Spleen (tissue), 11 donors: ENCODE data around the gene PRIMPOL. TPM values are rescaled to one million over a fixed set of nuclear protein-coding genes. Genes with fewer than 3 reads are reported as not detected.

Experiments
- DNase-seq: peaks from one replicate; pipeline ENCODE4 v3.0.0-alpha.2; 2020
- H3K27ac ChIP-seq, 8 donors: fragments of 200-600 bp; sonication (generic) in 7 of 8; 1 replicate in 4 of 8; 2 replicates in 4 of 8; pipeline versions ENCODE4 v1.5.0 to v1.8.0; 2016 to 2021; ENCODE audit warnings: inconsistent platforms in 4 of 8, mild to moderate bottlenecking in 4 of 8, moderate library complexity in 1 of 8
- H3K27me3 ChIP-seq, 7 donors: fragments of 200-600 bp; sonication (generic) in 6 of 7; replicated peaks in 1 of 7; 1 replicate in 4 of 7; 2 replicates in 3 of 7; pipeline versions ENCODE4 v1.5.0 to v1.8.0; 2016 to 2021; ENCODE audit warnings: inconsistent platforms in 3 of 7, mild to moderate bottlenecking in 1 of 7
- H3K36me3 ChIP-seq, 6 donors: fragments of 200-600 bp; sonication (generic) in 5 of 6; 1 replicate in 4 of 6; 2 replicates in 2 of 6; pipeline versions ENCODE4 v1.5.0 to v1.8.0; 2016 to 2021; ENCODE audit warnings: inconsistent platforms in 2 of 6
- H3K4me1 ChIP-seq, 6 donors: fragments of 200-600 bp; sonication (generic) in 5 of 6; 1 replicate in 3 of 6; 2 replicates in 3 of 6; pipeline versions ENCODE4 v1.5.0 to v1.8.0; 2016 to 2021; ENCODE audit warnings: inconsistent platforms in 3 of 6
- H3K4me3 ChIP-seq, 8 donors: fragments of 200-600 bp; sonication (generic) in 7 of 8; 1 replicate in 4 of 8; 2 replicates in 4 of 8; pipeline versions ENCODE4 v1.5.0 to v1.8.0; 2016 to 2021; ENCODE audit warnings: inconsistent platforms in 4 of 8, mild to moderate bottlenecking in 4 of 8, moderate library complexity in 2 of 8
- H3K9me3 ChIP-seq, 8 donors: fragments of 200-600 bp; sonication (generic) in 7 of 8; 1 replicate in 4 of 8; 2 replicates in 4 of 8; pipeline versions ENCODE4 v1.5.0 to v1.8.0; 2016 to 2021; ENCODE audit warnings: inconsistent platforms in 4 of 8
- POLR2A ChIP-seq, 3 donors: fragments of 450-650 bp; IDR thresholded peaks; one replicate each; pipeline ENCODE4 v1.5.1; 2017; ENCODE audit warnings: antibody characterized with exemption in 3 of 3, mild to moderate bottlenecking in 1 of 3
- POLR2AphosphoS5 ChIP-seq, 3 donors: sonication (generic); formaldehyde crosslinking; IDR thresholded peaks; one replicate each; pipeline ENCODE4 v1.5.1; 2017; ENCODE audit warnings: antibody characterized with exemption in 3 of 3
- WGBS, 5 donors: extraction: QIAGEN DNeasy Blood & Tissue Kit in 3 of 5; methylation state at CpG; one replicate each; pipeline versions ENCODE4 v1.1.5 to v1.1.7; 2013 to 2018; 5-methylcytosine and 5-hydroxymethylcytosine counted together
- intact Hi-C: fragments of 100-400 bp; cut with DNase I; formaldehyde crosslinking; loops from one replicate; pipeline ENCODE4 v1.15.0; 2023; ENCODE audit warnings: low total_unique reads
- polyA plus RNA-seq, 3 donors: library from polyadenylated mRNA; stranded (reverse); fragments of 200-250 nt; gene quantifications; one replicate each; pipeline ENCODE4 v1.2.1, GENCODE V29; 2013
- total RNA-seq, 7 donors: library from RNA; depleted of rRNA in 3 of 7; stranded (reverse); fragments of >200 nt in 3 of 7; fragmentation: NEBNext Ultra II Directional in 4 of 7; extraction: Animal tissue kit (Norgen Biotek cat#: 25700) in 4 of 7; gene quantifications; one replicate each; pipeline versions ENCODE4 v1.1.0 to v1.2.1, GENCODE V29; 2016 to 2021
- TF ChIP-seq, protein P1 (sequence below), 11 experiments: fragments of 200-600 bp in 7 of 11; fragments of 450-650 bp in 4 of 11; sonication (generic) in 4 of 11; IDR thresholded peaks in 8 of 11; conservative IDR thresholded peaks in 3 of 11; 1 replicate in 7 of 11; 2 replicates in 4 of 11; pipeline versions ENCODE4 v1.4.0 to v1.8.0; 2016 to 2021; ENCODE audit warnings: antibody characterized with exemption in 11 of 11, inconsistent platforms in 4 of 11, mild to moderate bottlenecking in 1 of 11
- donor health status: healthy with polysubstance abuse.
- donor health status: DM: no; HTN: no; CAD: no; lungs with moderate emphysema.
- donor health status: DM: no; HTN: no; CAD: no.
- donor health status: Bipolar disorder and iron deficiency.
- donor health status: healthy.
- donor health status: DM: no; HTN: no; CAD: no.
- donor health status: DM: yes; HTN: yes; CAD: no.

Gene PRIMPOL
- total and polyA plus RNA-seq, 10 donors: 17.0 to 46.7 (median 25.8) TPM

DNA sequence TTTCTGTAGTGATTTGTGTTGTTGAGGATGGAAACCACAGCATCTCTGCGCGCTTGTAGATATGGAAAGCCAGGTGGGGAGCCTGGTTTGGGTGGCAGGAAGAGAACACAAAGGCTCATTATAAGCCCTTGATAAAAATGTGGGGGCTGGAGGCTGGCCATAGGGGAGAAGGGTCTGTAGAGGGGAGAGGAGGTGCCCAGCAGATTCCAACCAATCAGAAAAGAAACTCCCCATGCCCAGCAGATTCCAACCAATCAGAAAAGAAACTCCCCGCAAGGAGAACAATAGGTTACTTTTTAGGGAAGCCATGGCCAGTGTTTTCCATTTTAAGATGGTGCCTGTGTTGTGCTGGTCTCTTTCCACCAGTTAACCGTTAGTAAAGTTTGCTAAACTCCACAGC is 94.1 kb downstream of the PRIMPOL start:
- Histone ChIP-seq H3K36me3 (no peaks in the 10 kb centered on the region), H3K4me3 (no peak overlapping the region), H3K27ac (no peak overlapping the region), H3K27me3 (no peaks in the 10 kb centered on the region), H3K9me3 (peaks cover 0 to 8% (median 0%) of the 10 kb centered on the region in 8 donors), H3K4me1 (peaks cover 0 to 46% (median 30%) of the 10 kb centered on the region in 6 donors)
- DNase-seq: no peak
- intact Hi-C loops: loop anchor here (10.0 kb wide), 2 partner anchors 261 to 351 kb away; no protein-coding TSS in a partner anchor
- WGBS, 5 donors: 89 to 99% (median 94%) methylated on average over 4 of the region's 4 CpGs
- TF ChIP-seq POLR2A (IDR thresholded peaks at IDR 0.05): no peak
- no peak for TF ChIP-seq POLR2AphosphoS5 (IDR thresholded peaks at IDR 0.05)
- TF ChIP-seq, protein P1, sequence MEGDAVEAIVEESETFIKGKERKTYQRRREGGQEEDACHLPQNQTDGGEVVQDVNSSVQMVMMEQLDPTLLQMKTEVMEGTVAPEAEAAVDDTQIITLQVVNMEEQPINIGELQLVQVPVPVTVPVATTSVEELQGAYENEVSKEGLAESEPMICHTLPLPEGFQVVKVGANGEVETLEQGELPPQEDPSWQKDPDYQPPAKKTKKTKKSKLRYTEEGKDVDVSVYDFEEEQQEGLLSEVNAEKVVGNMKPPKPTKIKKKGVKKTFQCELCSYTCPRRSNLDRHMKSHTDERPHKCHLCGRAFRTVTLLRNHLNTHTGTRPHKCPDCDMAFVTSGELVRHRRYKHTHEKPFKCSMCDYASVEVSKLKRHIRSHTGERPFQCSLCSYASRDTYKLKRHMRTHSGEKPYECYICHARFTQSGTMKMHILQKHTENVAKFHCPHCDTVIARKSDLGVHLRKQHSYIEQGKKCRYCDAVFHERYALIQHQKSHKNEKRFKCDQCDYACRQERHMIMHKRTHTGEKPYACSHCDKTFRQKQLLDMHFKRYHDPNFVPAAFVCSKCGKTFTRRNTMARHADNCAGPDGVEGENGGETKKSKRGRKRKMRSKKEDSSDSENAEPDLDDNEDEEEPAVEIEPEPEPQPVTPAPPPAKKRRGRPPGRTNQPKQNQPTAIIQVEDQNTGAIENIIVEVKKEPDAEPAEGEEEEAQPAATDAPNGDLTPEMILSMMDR (IDR thresholded peaks at IDR 0.05 in 8 of 11, conservative IDR thresholded peaks at IDR 0.05 in 3 of 11): no peak

GRCh38 chr4:184744236-184744635 is 94.7 kb downstream of the PRIMPOL start:
- Histone ChIP-seq H3K9me3 (peaks cover 0 to 8% (median 0%) of the 10 kb centered on the region in 8 donors), H3K27me3 (no peaks in the 10 kb centered on the region), H3K4me3 (no peak overlapping the region), H3K27ac (no peak overlapping the region), H3K36me3 (no peaks in the 10 kb centered on the region), H3K4me1 (peaks cover 0 to 45% (median 31%) of the 10 kb centered on the region in 6 donors)
- 87 to 92% (median 89%) methylated on average over 10 of the region's 10 CpGs for WGBS, 5 donors
- intact Hi-C loops: loop anchor here (10.0 kb wide), 2 partner anchors 261 to 351 kb away; no protein-coding TSS in a partner anchor
- DNase-seq: no peak
- TF ChIP-seq, protein P1 (IDR thresholded peaks at IDR 0.05 in 8 of 11, conservative IDR thresholded peaks at IDR 0.05 in 3 of 11): no peak
- TF ChIP-seq POLR2A (IDR thresholded peaks at IDR 0.05) (no peak), POLR2AphosphoS5 (IDR thresholded peaks at IDR 0.05) (no peak)

Other genes with a start within 250 kb of the PRIMPOL start
- 100 to 1,000 TPM in 1 of 7 donors, 10 to 100 TPM in 6; 83.2 to 101 (median 90.1) TPM for gene IRF2, start 175.2 kb upstream of the PRIMPOL start, total RNA-seq
- 10 to 100 TPM; 27.1 to 44.5 (median 42.4) TPM for gene IRF2, start 175.2 kb upstream of the PRIMPOL start, polyA plus RNA-seq
- 10 to 100 TPM; 26.1 to 48.3 (median 30.3) TPM for gene CASP3, start 291 bp upstream of the PRIMPOL start, total RNA-seq
- gene CASP3, start 291 bp upstream of the PRIMPOL start, polyA plus RNA-seq: 10 to 100 TPM; 12.1 to 21.2 (median 20.2) TPM
- 1 to 10 TPM; 3.0 to 8.7 (median 5.0) TPM for gene CENPU, start 84.4 kb downstream of the PRIMPOL start, total RNA-seq
- gene CENPU, start 84.4 kb downstream of the PRIMPOL start, polyA plus RNA-seq: 10 to 100 TPM in 1 of 3 donors, 1 to 10 TPM in 2; 5.7 to 12.9 (median 5.8) TPM
- gene ACSL1, start 176.2 kb downstream of the PRIMPOL start, total RNA-seq: 100 to 1,000 TPM in 6 of 7 donors, 10 to 100 TPM in 1; 79.9 to 333 (median 142) TPM
- gene ACSL1, start 176.2 kb downstream of the PRIMPOL start, polyA plus RNA-seq: 10 to 100 TPM; 17.6 to 30.3 (median 22.3) TPM